H1 (cell line): ENCODE results near the gene DVL2. TPM values are rescaled to one million over a fixed set of nuclear protein-coding genes. Genes with fewer than 3 reads are reported as not detected.
A peak's percentile ranks its signal among the peaks of the same experiment; 100 is the strongest.

Experiments used
- CTCF ChIA-PET: fragments of 300-600 bp; sonication (Branson Sonifier 250); formaldehyde crosslinking; loops from one replicate; lab custom pipeline; 2021; ENCODE audit not compliant: partially characterized antibody; lab: Charles Lee
- POLR2A ChIA-PET: fragments of 300-600 bp; sonication (Branson Sonifier 250); formaldehyde crosslinking; loops from one replicate; lab custom pipeline; 2021; ENCODE audit warnings: inconsistent platforms; ENCODE audit not compliant: partially characterized antibody; lab: Charles Lee
- DNase-seq, 2 experiments: peaks; one replicate each; pipeline versions ENCODE4 v3.0.0 to v3.0.0-alpha.2; 2010 to 2022; ENCODE audit warnings: low spot score in 2 of 2, low read depth in 1 of 2, mixed read lengths in 1 of 2
- FAIRE-seq: peaks from 2 replicates; lab custom pipeline; 2011; peaks lifted over from hg19 to GRCh38; lab: Jason Lieb, UNC
- H2AFZ ChIP-seq: 2 replicates; pipeline ENCODE4 v1.8.1; 2012; ENCODE audit warnings: low read length, inconsistent platforms
- H2AK5ac ChIP-seq: 2 replicates; pipeline ENCODE4 v1.6.1; 2013; ENCODE audit warnings: low read depth, low read length
- H2BK120ac ChIP-seq: replicated peaks from 2 replicates; pipeline ENCODE3; 2013; ENCODE audit warnings: low read depth, low read length, inconsistent platforms
- H2BK12ac ChIP-seq: 2 replicates; pipeline ENCODE4 v1.6.1; 2013; ENCODE audit warnings: low read depth, low read length
- H2BK15ac ChIP-seq: 2 replicates; pipeline ENCODE4 v1.6.1; 2013; ENCODE audit warnings: low read length
- H2BK20ac ChIP-seq: 2 replicates; pipeline ENCODE4 v1.6.1; 2013; ENCODE audit warnings: low read length
- H2BK5ac ChIP-seq: 2 replicates; pipeline ENCODE4 v1.6.1; 2013; ENCODE audit warnings: low read depth, low read length
- H3K14ac ChIP-seq: 2 replicates; pipeline ENCODE4 v1.6.1; 2013; ENCODE audit warnings: inconsistent platforms; ENCODE audit not compliant: insufficient read length
- H3K18ac ChIP-seq: 2 replicates; pipeline ENCODE4 v1.6.1; 2013; ENCODE audit warnings: low read length; ENCODE audit errors: extremely low read depth
- H3K23ac ChIP-seq: 2 replicates; pipeline ENCODE4 v1.6.1; 2013; ENCODE audit warnings: inconsistent platforms; ENCODE audit not compliant: insufficient read length
- H3K23me2 ChIP-seq: 2 replicates; pipeline ENCODE4 v1.6.1; 2013; ENCODE audit warnings: low read depth, low read length
- H3K27ac ChIP-seq: 2 replicates; pipeline ENCODE4 v1.6.1; 2011; ENCODE audit warnings: low read depth, low read length, inconsistent platforms
- H3K27me3 ChIP-seq, 4 experiments: replicated peaks in 1 of 4; 1 replicate in 1 of 4; 2 replicates in 3 of 4; pipeline versions ENCODE4 v1.6.1 to v1.8.1; 2011 to 2013; ENCODE audit warnings: low read length in 3 of 4, mild to moderate bottlenecking in 3 of 4, inconsistent platforms in 2 of 4, mixed read lengths in 2 of 4, moderate library complexity in 1 of 4; ENCODE audit not compliant: control insufficient read depth in 3 of 4, insufficient read depth in 3 of 4; ENCODE audit errors: extremely low read depth in 1 of 4
- H3K36me3 ChIP-seq, 4 experiments: 2 replicates each; pipeline versions ENCODE4 v1.6.1 to v1.8.1; 2011 to 2013; ENCODE audit warnings: mild to moderate bottlenecking in 4 of 4, low read length in 3 of 4, moderate library complexity in 2 of 4, control low read depth in 1 of 4, inconsistent platforms in 1 of 4; ENCODE audit not compliant: insufficient read depth in 4 of 4, control insufficient read depth in 2 of 4
- H3K4ac ChIP-seq: replicated peaks from 2 replicates; pipeline ENCODE3; 2013; ENCODE audit warnings: low read length, low read depth, mixed read lengths, inconsistent platforms; ENCODE audit not compliant: insufficient read length
- H3K4me1 ChIP-seq, 4 experiments: replicated peaks in 1 of 4; 1 replicate in 1 of 4; 2 replicates in 3 of 4; pipeline versions ENCODE4 v1.6.1 to v1.8.1; 2011 to 2013; ENCODE audit warnings: low read length in 3 of 4, inconsistent platforms in 2 of 4, mixed read lengths in 1 of 4; ENCODE audit not compliant: insufficient read depth in 4 of 4, control insufficient read depth in 3 of 4
- H3K4me2 ChIP-seq, 2 experiments: 2 replicates each; pipeline versions ENCODE4 v1.6.1 to v1.8.1; 2011 to 2013; ENCODE audit warnings: low read depth in 2 of 2, low read length in 2 of 2, control low read depth in 1 of 2, inconsistent platforms in 1 of 2, mild to moderate bottlenecking in 1 of 2; ENCODE audit not compliant: insufficient read depth in 1 of 2
- H3K4me3 ChIP-seq, 4 experiments: fragments of 200-600, 300-600 bp in 1 of 4; sonication (generic), shearing (Covaris generic), sonication (Bioruptor Twin) in 1 of 4; 2 replicates each; pipeline versions ENCODE4 v1.5.1 to v1.8.1; 2011 to 2016; ENCODE audit warnings: low read length in 4 of 4, low read depth in 3 of 4, control low read depth in 2 of 4, inconsistent platforms in 2 of 4, mild to moderate bottlenecking in 2 of 4, mixed read lengths in 1 of 4, moderate library complexity in 1 of 4; ENCODE audit not compliant: insufficient read depth in 2 of 4; ENCODE audit errors: extremely low read depth in 1 of 4
- H3K56ac ChIP-seq: replicated peaks from 2 replicates; pipeline ENCODE3; 2013; ENCODE audit warnings: low read depth, mild to moderate bottlenecking, mixed read lengths, low read length, inconsistent platforms; ENCODE audit not compliant: insufficient read length
- H3K79me1 ChIP-seq: 2 replicates; pipeline ENCODE4 v1.6.1; 2013; ENCODE audit warnings: low read depth, low read length, control low read depth
- H3K79me2 ChIP-seq, 2 experiments: 2 replicates each; pipeline versions ENCODE4 v1.6.1 to v1.8.1; 2012 to 2013; ENCODE audit warnings: low read length in 2 of 2, mild to moderate bottlenecking in 2 of 2, inconsistent platforms in 1 of 2; ENCODE audit not compliant: insufficient read depth in 2 of 2, control insufficient read depth in 1 of 2
- H3K9ac ChIP-seq, 4 experiments: replicated peaks in 1 of 4; 1 replicate in 1 of 4; 2 replicates in 3 of 4; pipeline versions ENCODE4 v1.6.1 to v1.8.1; 2011 to 2013; ENCODE audit warnings: low read depth in 3 of 4, low read length in 3 of 4, control low read depth in 2 of 4, mild to moderate bottlenecking in 2 of 4, moderate library complexity in 2 of 4, inconsistent platforms in 1 of 4; ENCODE audit errors: extremely low read depth in 1 of 4
- H3K9me3 ChIP-seq, 2 experiments: 2 replicates each; pipeline versions ENCODE4 v1.6.1 to v1.8.1; 2012 to 2013; ENCODE audit warnings: mild to moderate bottlenecking in 2 of 2, moderate library complexity in 2 of 2, control low read depth in 1 of 2, inconsistent platforms in 1 of 2, low read depth in 1 of 2, low read length in 1 of 2, mixed read lengths in 1 of 2; ENCODE audit not compliant: insufficient read depth in 2 of 2
- H4K20me1 ChIP-seq, 2 experiments: replicated peaks in 1 of 2; 2 replicates each; pipeline versions ENCODE3 to v1.8.1; 2011 to 2013; ENCODE audit warnings: inconsistent platforms in 2 of 2, low read length in 2 of 2, mild to moderate bottlenecking in 1 of 2; ENCODE audit not compliant: insufficient read depth in 2 of 2, control insufficient read depth in 1 of 2
- H4K5ac ChIP-seq: 2 replicates; pipeline ENCODE4 v1.6.1; 2013; ENCODE audit warnings: low read length, low read depth, mixed read lengths, inconsistent platforms; ENCODE audit not compliant: insufficient read length
- H4K8ac ChIP-seq: 2 replicates; pipeline ENCODE4 v1.8.0; 2013; ENCODE audit warnings: mild to moderate bottlenecking, moderate library complexity, low read length, inconsistent platforms; ENCODE audit not compliant: insufficient read depth; ENCODE audit errors: extremely low read depth
- H4K91ac ChIP-seq: replicated peaks from 2 replicates; pipeline ENCODE3; 2013; ENCODE audit warnings: low read length, mixed read lengths, inconsistent platforms; ENCODE audit not compliant: insufficient read length
- CBX8 ChIP-seq: fragments of 300-800, 300-1000 bp; sonication (generic); IDR thresholded peaks from 2 replicates; pipeline ENCODE4 v1.7.1; 2016; ENCODE audit warnings: low read depth, low read length, borderline replicate concordance
- CREB1 ChIP-seq: IDR thresholded peaks from 2 replicates; pipeline ENCODE4 v1.6.1; 2012; ENCODE audit warnings: inconsistent platforms
- HDAC2 ChIP-seq, 2 experiments: fragments of 300-600 bp in 1 of 2; sonication (generic) in 1 of 2; IDR thresholded peaks; 2 replicates each; pipeline ENCODE4 v1.6.1; 2011 to 2012; ENCODE audit warnings: low read depth in 2 of 2, low read length in 2 of 2, mild to moderate bottlenecking in 2 of 2, moderate library complexity in 2 of 2, borderline replicate concordance in 1 of 2, inconsistent platforms in 1 of 2
- RAD21 ChIP-seq, 2 experiments: IDR thresholded peaks in 1 of 2; conservative IDR thresholded peaks in 1 of 2; 2 replicates each; pipeline ENCODE4 v1.6.1; 2011; ENCODE audit warnings: low read depth in 2 of 2, low read length in 2 of 2, improper control_type of control experiment in 1 of 2, inconsistent platforms in 1 of 2, mild to moderate bottlenecking in 1 of 2, moderate library complexity in 1 of 2
- SAP30 ChIP-seq: fragments of 300-600 bp; sonication (generic); IDR thresholded peaks from 2 replicates; pipeline ENCODE4 v1.7.1; 2012; ENCODE audit warnings: low read length, moderate library complexity, mild to moderate bottlenecking, inconsistent platforms; ENCODE audit not compliant: insufficient read depth, insufficient replicate concordance
- SP1 ChIP-seq: IDR thresholded peaks from 2 replicates; pipeline ENCODE4 v1.6.1; 2011; ENCODE audit warnings: low read depth, low read length
- SP4 ChIP-seq: IDR thresholded peaks from 2 replicates; pipeline ENCODE4 v1.6.1; 2012; ENCODE audit warnings: low read length, inconsistent platforms
- TAF1 ChIP-seq: IDR thresholded peaks from 2 replicates; pipeline ENCODE4 v1.6.1; 2011; ENCODE audit warnings: mild to moderate bottlenecking, low read depth, low read length
- ZNF274 ChIP-seq: IDR thresholded peaks from 2 replicates; pipeline ENCODE4 v1.7.0; 2012; ENCODE audit warnings: low read length, borderline replicate concordance; ENCODE audit errors: extremely low read depth
- WGBS, 2 experiments: shearing (Covaris generic) in 1 of 2; methylation state at CpG; one replicate each; pipeline versions ENCODE4 v1.1.6 to v1.1.7; 2013 to 2015; ENCODE audit warnings: low lambda C conversion rate in 2 of 2, mixed read lengths in 2 of 2, inconsistent platforms in 1 of 2, low coverage in 1 of 2, missing lambda C conversion rate in 1 of 2; ENCODE audit not compliant: insufficient replicate concordance in 2 of 2, insufficient coverage in 1 of 2, insufficient read length in 1 of 2; ENCODE audit errors: extremely low coverage in 1 of 2, missing lambda C conversion rate in 1 of 2; 5-methylcytosine and 5-hydroxymethylcytosine counted together
- polyA plus RNA-seq, 7 experiments: library from polyadenylated mRNA; depleted of rRNA in 3 of 7; stranded (reverse) in 5 of 7; unstranded in 2 of 7; fragments of >200 nt in 5 of 7; fragments of 200-250 nt in 2 of 7; gene quantifications; 1 replicate in 5 of 7; 2 replicates in 1 of 7; 4 replicates in 1 of 7; pipeline versions ENCODE4 v1.2.1 to v1.2.3, GENCODE V29; 2011 to 2013; ENCODE audit warnings: missing spikeins in 2 of 7, mixed read lengths in 2 of 7
- total RNA-seq: library from RNA; stranded (reverse); fragmentation: NEBNext Ultra II Directional; extraction: Animal tissue kit (Norgen Biotek cat#: 25700); gene quantifications from 2 replicates; pipeline ENCODE4 v1.2.1, GENCODE V29; 2021

DVL2 gene
- total and polyA plus RNA-seq, 2 of the 8 experiments (the other 6 are each of a cell fraction or from before 2014, with no cell fraction given): 19.0 to 59.6 TPM

DNA sequence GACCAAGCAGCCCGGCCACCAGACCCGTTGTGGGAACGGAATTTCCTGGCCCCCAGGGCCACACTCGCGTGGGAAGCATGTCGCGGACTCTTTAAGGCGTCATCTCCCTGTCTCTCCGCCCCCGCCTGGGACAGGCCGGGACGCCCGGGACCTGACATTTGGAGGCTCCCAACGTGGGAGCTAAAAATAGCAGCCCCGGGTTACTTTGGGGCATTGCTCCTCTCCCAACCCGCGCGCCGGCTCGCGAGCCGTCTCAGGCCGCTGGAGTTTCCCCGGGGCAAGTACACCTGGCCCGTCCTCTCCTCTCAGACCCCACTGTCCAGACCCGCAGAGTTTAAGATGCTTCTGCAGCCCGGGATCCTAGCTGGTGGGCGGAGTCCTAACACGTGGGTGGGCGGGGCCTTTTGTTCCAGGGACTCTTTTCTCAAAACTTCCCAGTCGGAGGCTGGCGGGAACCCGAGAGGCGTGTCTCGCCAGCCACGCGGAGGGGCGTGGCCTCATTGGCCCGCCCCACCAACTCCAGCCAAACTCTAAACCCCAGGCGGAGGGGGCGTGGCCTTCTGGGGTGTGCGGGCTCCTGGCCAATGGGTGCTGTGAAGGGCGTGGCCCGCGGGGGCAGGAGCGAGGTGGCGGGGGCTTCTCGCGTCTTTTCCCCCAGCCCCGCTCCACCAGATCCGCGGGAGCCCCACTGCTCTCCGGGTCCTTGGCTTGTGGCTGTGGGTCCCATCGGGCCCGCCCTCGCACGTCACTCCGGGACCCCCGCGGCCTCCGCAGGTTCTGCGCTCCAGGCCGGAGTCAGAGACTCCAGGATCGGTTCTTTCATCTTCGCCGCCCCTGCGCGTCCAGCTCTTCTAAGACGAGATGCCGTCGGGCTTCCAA, 47.0 kb upstream of the DVL2 start, which contains the start of gene SLC2A4:
Gene SLC2A4, plus strand, starts transcription at position 645 of the 879 bp plus-strand sequence. Its CDS starts 217 bp downstream, at position 862.
- H3K27me3 ChIP-seq: peaks cover 0 to 13% (median 7%) of the 10 kb centered on the region in 4 experiments; a peak in 6 of 7 replicates
- no peak within 1 kb of the TSS for H3K27ac ChIP-seq
- H4K20me1 ChIP-seq: peaks cover 0 to 7% of the 10 kb centered on the region in 2 experiments
- H3K9ac ChIP-seq: peak within 1 kb of the TSS; percentile 49 to 75 (median 66)
- ChIA-PET CTCF (interaction anchor here (0.6 to 4.8 kb wide), 26 partner anchors 10 to 304 kb away, joined by 3 to 46 read pairs (median 4); partner anchors contain the start of genes ACAP1, CLDN7, GABARAP and GPS2), POLR2A (interaction anchor here (0.8 to 7.7 kb wide), 23 partner anchors 10 to 303 kb away, joined by 3 to 94 read pairs (median 5); partner anchors contain the start of genes ACADVL, CLDN7, CTDNEP1 and DLG4)
- H3K36me3 ChIP-seq: peaks cover 0 to 6% (median 2%) of the 10 kb centered on the region in 4 experiments; a peak in 3 of 8 replicates
- peak within 1 kb of the TSS; percentile 27; the same call in 1 of the 2 replicates for H2BK12ac ChIP-seq
- H4K91ac ChIP-seq: no peak within 1 kb of the TSS
- H2BK15ac ChIP-seq: peak within 1 kb of the TSS; percentile 72; the same call in 1 of the 2 replicates
- H3K14ac ChIP-seq: no peak within 1 kb of the TSS
- no peak within 1 kb of the TSS for H3K4ac ChIP-seq
- peak; percentile 66 for FAIRE-seq
- no peak within 1 kb of the TSS for H2BK20ac ChIP-seq
- no peak within 1 kb of the TSS for H3K56ac ChIP-seq
- peak within 1 kb of the TSS; percentile 76 to 83 (median 78) for H3K4me3 ChIP-seq
- H4K5ac ChIP-seq: no peak within 1 kb of the TSS
- peak within 1 kb of the TSS; percentile 82; the same call in 1 of the 2 replicates for H4K8ac ChIP-seq
- no peaks in the 10 kb centered on the region for H3K79me2 ChIP-seq
- no peak within 1 kb of the TSS for H2AK5ac ChIP-seq
- H3K9me3 ChIP-seq: no peaks in the 10 kb centered on the region
- peaks cover 0 to 20% (median 8%) of the 10 kb centered on the region in 4 experiments; a peak in 5 of 7 replicates for H3K4me1 ChIP-seq
- H2BK5ac ChIP-seq: peak within 1 kb of the TSS; percentile 18; the same call in 1 of the 2 replicates
- H2AFZ ChIP-seq: peak within 1 kb of the TSS; percentile 54; the same call in 1 of the 2 replicates
- H3K23me2 ChIP-seq: peaks cover 11% of the 10 kb centered on the region
- H3K79me1 ChIP-seq: no peaks in the 10 kb centered on the region
- peak within 1 kb of the TSS; percentile 42; the same call in 1 of the 2 replicates for H3K18ac ChIP-seq
- DNase-seq: peak; percentile 96 to 98
- H3K4me2 ChIP-seq: peak within 1 kb of the TSS; percentile 45 to 100
- WGBS, 2 experiments: 3% methylated on average over 58 of the region's 71 CpGs; no CpG with 5 or more reads in 1 of the 2 experiments
- no peak within 1 kb of the TSS for H3K23ac ChIP-seq
- H2BK120ac ChIP-seq: no peak within 1 kb of the TSS
- TF ChIP-seq HDAC2 (IDR thresholded peaks at IDR 0.05; ENCODE audit: borderline replicate concordance in 1 of 2, low read depth in 2 of 2, low read length in 2 of 2) (peak in 1 of 2 experiments; percentile 38; a peak in 1 of 4 replicates), SP1 (peak; percentile 86), CREB1 (peak; percentile 48; the same call in 1 of the 2 replicates), SP4 (peak; percentile 95), TAF1 (0 out of 2 replicates have a peak, but pooled peaks have one; percentile 2), RAD21 (IDR thresholded peaks at IDR 0.05 in 1 of 2, conservative IDR thresholded peaks at IDR 0.05 in 1 of 2; ENCODE audit: low read depth in 2 of 2, low read length in 2 of 2) (no peak), CBX8 (no peak), SAP30 (peak; percentile 79), ZNF274 (no peak)
